ENCODE results near the gene ADGRG2. TPM values are rescaled to one million over a fixed set of nuclear protein-coding genes. Genes with fewer than 3 reads are reported as not detected.
A peak's percentile ranks its signal among the peaks of the same experiment; 100 is the strongest.

ADGRG2 gene
- total RNA-seq, 4 donors from 2014 or later = 0.11 to 0.16 TPM; not detected in 2

DNA sequence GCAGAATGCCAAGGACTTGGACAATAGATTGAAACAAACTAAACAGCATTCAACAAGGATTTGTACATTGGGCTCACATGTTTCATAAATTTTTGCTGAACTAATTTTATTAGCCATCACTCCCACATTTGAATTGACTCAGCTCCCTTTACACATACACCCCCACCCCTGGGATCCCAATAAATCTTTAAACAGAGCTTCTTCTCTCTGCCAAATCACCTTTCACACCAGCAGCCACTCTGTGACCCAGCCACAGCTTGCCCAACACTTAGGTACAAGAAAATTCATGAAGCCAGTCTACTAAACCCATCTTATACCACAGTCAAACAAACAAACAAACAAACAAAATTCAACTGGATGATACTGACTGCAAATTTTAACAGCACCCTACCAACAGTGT is 159.9 kb downstream of the ADGRG2 start:
- DNase-seq = no peak
- intact Hi-C loops (cut with DNase I; ENCODE audit: low total_unique reads) (no loop called here), in situ Hi-C loops (cut with MboI; ENCODE audit: low sequenced_read_pairs in 4 of 4) (no loop called here)
- no peaks in the 10 kb centered on the region for H3K27me3 ChIP-seq
- H3K4me1 ChIP-seq = no peaks in the 10 kb centered on the region
- no peak for ATAC-seq
- H3K27ac ChIP-seq = peak overlapping the region in 2 of 4 donors; percentile 54 to 61
- TF ChIP-seq, protein P1, sequence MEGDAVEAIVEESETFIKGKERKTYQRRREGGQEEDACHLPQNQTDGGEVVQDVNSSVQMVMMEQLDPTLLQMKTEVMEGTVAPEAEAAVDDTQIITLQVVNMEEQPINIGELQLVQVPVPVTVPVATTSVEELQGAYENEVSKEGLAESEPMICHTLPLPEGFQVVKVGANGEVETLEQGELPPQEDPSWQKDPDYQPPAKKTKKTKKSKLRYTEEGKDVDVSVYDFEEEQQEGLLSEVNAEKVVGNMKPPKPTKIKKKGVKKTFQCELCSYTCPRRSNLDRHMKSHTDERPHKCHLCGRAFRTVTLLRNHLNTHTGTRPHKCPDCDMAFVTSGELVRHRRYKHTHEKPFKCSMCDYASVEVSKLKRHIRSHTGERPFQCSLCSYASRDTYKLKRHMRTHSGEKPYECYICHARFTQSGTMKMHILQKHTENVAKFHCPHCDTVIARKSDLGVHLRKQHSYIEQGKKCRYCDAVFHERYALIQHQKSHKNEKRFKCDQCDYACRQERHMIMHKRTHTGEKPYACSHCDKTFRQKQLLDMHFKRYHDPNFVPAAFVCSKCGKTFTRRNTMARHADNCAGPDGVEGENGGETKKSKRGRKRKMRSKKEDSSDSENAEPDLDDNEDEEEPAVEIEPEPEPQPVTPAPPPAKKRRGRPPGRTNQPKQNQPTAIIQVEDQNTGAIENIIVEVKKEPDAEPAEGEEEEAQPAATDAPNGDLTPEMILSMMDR (IDR thresholded peaks at IDR 0.05 in 4 of 5, conservative IDR thresholded peaks at IDR 0.05 in 1 of 5) = no peak
- TF ChIP-seq POLR2A (IDR thresholded peaks at IDR 0.05) = no peak
- H3K36me3 ChIP-seq = no peaks in the 10 kb centered on the region
- H3K4me3 ChIP-seq = no peak overlapping the region
- H3K9me3 ChIP-seq = no peaks in the 10 kb centered on the region

DNA sequence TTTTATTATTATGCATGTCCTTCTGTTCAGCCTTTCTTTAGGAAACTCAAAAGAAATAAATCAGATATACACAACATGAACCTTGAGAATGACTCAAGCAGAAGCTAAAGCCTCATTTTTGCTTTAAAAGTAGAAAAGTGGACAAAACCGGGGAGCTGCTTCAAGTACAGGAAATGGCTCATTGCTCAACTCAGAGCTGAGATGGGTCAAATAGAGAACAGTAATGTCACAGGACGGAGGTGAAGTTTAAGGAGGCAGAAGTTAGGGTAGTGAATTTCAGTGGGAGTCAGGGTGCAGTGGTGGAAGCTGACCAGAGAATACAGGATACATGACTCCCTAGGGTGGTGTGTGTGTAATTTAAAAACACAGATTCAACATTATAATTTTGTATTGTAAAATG is 160.6 kb downstream of the ADGRG2 start:
- no peaks in the 10 kb centered on the region for H3K9me3 ChIP-seq
- H3K4me3 ChIP-seq = no peak overlapping the region
- peak overlapping the region in 1 of 4 donors; percentile 42 for H3K27ac ChIP-seq
- intact Hi-C loops (cut with DNase I; ENCODE audit: low total_unique reads) (no loop called here), in situ Hi-C loops (cut with MboI; ENCODE audit: low sequenced_read_pairs in 4 of 4) (no loop called here)
- no peaks in the 10 kb centered on the region for H3K27me3 ChIP-seq
- no peaks in the 10 kb centered on the region for H3K4me1 ChIP-seq
- no peaks in the 10 kb centered on the region for H3K36me3 ChIP-seq
- TF ChIP-seq, protein P1 (IDR thresholded peaks at IDR 0.05 in 4 of 5, conservative IDR thresholded peaks at IDR 0.05 in 1 of 5) = no peak
- TF ChIP-seq POLR2A (IDR thresholded peaks at IDR 0.05) = no peak
- ATAC-seq (no peak), DNase-seq (no peak)

DNA sequence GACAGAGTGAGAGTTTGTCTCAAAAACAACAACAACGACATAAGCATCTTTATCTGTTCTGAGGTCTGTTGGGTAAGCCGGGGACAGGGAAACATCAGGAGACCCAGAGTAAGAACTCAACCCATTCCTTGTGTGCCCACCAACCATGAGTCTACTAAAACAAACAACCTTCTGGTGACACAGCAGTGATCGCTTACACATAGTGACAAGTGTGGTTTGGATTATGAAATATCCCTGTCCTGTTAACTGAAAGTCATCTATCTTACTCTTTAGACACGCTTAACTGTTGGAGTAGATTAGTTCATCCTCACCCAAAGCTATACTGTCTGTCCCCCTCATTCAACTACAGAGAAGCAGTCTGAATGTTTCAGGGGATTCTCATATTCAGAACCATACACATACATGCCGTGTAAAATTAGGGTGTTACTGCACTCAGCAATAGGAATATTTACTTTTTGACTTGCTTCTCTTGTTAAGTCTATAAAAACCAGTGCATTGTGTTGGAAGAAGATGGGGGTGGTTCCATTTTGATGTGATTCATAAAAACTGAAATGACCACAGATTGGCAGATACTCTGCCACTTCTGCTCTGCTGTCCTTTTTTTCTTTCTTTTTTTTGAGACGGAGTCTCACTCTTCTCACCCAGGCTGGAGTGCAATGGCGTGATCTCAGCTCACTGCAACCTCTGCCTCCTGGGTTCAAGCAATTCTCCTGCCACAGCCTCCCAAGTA is 165.8 kb downstream of the ADGRG2 start:
- Histone ChIP-seq H3K27ac (no peak overlapping the region), H3K4me3 (no peak overlapping the region), H3K9me3 (no peaks in the 10 kb centered on the region), H3K4me1 (no peaks in the 10 kb centered on the region), H3K27me3 (no peaks in the 10 kb centered on the region), H3K36me3 (no peaks in the 10 kb centered on the region)
- in situ Hi-C loops (cut with MboI; ENCODE audit: low sequenced_read_pairs in 4 of 4) (no loop called here), intact Hi-C loops (cut with DNase I; ENCODE audit: low total_unique reads) (no loop called here)
- no peak for ATAC-seq
- TF ChIP-seq, protein P1 (IDR thresholded peaks at IDR 0.05 in 4 of 5, conservative IDR thresholded peaks at IDR 0.05 in 1 of 5) = no peak
- TF ChIP-seq POLR2A (IDR thresholded peaks at IDR 0.05) = no peak
- DNase-seq = no peak

DNA sequence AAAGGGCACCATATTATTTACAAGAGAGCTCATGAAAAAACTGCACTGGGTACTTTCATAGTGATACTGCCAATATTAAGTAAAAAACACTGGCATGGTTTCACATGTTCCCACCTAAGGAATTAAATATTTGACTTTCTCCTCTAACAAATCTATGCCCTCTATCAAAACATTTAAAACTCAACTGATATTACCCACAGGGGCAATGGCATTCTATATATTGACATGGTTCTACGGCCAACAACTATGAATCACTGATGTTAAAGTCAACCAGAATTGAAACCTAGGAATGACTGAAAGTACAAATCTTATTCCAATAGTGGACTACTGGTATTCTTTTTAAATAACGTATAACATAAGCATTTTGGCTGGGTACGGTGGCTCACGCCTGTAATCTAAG is 166.6 kb downstream of the ADGRG2 start:
- intact Hi-C loops (cut with DNase I; ENCODE audit: low total_unique reads) (no loop called here), in situ Hi-C loops (cut with MboI; ENCODE audit: low sequenced_read_pairs in 4 of 4) (no loop called here)
- Histone ChIP-seq H3K36me3 (no peaks in the 10 kb centered on the region), H3K4me3 (no peak overlapping the region), H3K27ac (no peak overlapping the region), H3K27me3 (no peaks in the 10 kb centered on the region), H3K9me3 (no peaks in the 10 kb centered on the region), H3K4me1 (no peaks in the 10 kb centered on the region)
- DNase-seq (no peak), ATAC-seq (no peak)
- no peak for TF ChIP-seq POLR2A (IDR thresholded peaks at IDR 0.05)
- TF ChIP-seq, protein P1 (IDR thresholded peaks at IDR 0.05 in 4 of 5, conservative IDR thresholded peaks at IDR 0.05 in 1 of 5) = no peak

DNA sequence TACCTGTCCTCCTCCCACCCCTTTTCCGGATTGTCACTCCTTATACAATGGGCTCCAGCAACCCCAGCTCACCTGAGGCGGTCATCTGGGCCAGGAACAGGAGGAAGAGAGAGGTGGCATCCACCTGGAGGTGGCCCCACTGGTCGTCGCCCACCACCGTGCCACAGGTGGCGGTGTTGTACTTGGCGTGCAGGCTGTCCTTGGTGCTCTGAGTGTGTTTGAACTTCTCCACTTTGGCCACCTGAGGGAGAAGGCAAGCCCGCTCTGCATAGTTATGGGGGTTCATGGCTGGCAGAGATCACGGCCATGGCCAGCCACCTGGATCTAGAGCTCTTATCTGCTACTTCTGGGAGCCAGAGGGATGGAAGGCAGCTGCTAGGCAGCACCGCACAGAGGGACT is 171.2 kb downstream of the ADGRG2 start:
- intact Hi-C loops (cut with DNase I; ENCODE audit: low total_unique reads) (no loop called here), in situ Hi-C loops (cut with MboI; ENCODE audit: low sequenced_read_pairs in 4 of 4) (no loop called here)
- no peak overlapping the region for H3K27ac ChIP-seq
- H3K9me3 ChIP-seq = no peaks in the 10 kb centered on the region
- no peak for TF ChIP-seq POLR2A (IDR thresholded peaks at IDR 0.05)
- TF ChIP-seq, protein P1 (IDR thresholded peaks at IDR 0.05 in 4 of 5, conservative IDR thresholded peaks at IDR 0.05 in 1 of 5) = no peak
- H3K27me3 ChIP-seq = no peaks in the 10 kb centered on the region
- H3K4me3 ChIP-seq = no peak overlapping the region
- H3K4me1 ChIP-seq = peaks cover 0 to 3% of the 10 kb centered on the region in 2 donors
- no peaks in the 10 kb centered on the region for H3K36me3 ChIP-seq
- ATAC-seq (no peak), DNase-seq (no peak)
